Astrocyte of the cerebellum (primary cell): ENCODE measurements around the gene LLGL1.

Experiments
- DNase-seq: peaks from one replicate; pipeline ENCODE4 v3.0.0-alpha.2; 2011; ENCODE audit warnings: low read depth
- H3K4me3 ChIP-seq: 2 replicates; pipeline ENCODE4 v1.5.1; 2011; ENCODE audit warnings: mild to moderate bottlenecking, low read depth, low read length, moderate library complexity
- in situ Hi-C: cut with HindIII; loops from 2 replicates; pipeline ENCODE4 v1.10.0; 2017; ENCODE audit warnings: low sequenced_read_pairs
- TF ChIP-seq, protein P1 (sequence below): IDR thresholded peaks from 2 replicates; pipeline ENCODE4 v1.5.1; 2012; ENCODE audit warnings: low read length, low read depth, moderate library complexity, mild to moderate bottlenecking; ENCODE audit errors: missing control alignments

The LLGL1 gene

DNA sequence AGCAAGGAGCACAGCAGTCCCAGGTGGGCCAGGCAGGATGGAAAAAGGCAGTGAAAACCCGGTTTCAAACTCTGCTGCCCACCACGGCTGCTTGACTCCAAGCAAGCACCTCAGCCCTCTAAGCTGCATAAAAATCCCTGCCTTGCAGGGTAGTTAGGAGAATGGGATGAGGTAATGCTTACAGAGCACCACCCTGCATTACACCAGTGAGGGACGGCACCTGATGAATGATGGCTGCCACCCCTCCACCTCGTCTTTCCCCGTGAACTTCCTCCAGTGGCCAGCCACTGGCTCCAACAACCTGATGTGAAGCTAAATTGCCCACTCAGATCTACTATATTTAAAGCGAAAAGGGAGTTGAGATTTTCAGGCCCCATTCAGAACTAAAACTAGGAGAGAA lies 56.4 kb downstream of the LLGL1 start:
- DNase-seq, result no peak
- in situ Hi-C loops, result no loop called here
- TF ChIP-seq, protein P1, sequence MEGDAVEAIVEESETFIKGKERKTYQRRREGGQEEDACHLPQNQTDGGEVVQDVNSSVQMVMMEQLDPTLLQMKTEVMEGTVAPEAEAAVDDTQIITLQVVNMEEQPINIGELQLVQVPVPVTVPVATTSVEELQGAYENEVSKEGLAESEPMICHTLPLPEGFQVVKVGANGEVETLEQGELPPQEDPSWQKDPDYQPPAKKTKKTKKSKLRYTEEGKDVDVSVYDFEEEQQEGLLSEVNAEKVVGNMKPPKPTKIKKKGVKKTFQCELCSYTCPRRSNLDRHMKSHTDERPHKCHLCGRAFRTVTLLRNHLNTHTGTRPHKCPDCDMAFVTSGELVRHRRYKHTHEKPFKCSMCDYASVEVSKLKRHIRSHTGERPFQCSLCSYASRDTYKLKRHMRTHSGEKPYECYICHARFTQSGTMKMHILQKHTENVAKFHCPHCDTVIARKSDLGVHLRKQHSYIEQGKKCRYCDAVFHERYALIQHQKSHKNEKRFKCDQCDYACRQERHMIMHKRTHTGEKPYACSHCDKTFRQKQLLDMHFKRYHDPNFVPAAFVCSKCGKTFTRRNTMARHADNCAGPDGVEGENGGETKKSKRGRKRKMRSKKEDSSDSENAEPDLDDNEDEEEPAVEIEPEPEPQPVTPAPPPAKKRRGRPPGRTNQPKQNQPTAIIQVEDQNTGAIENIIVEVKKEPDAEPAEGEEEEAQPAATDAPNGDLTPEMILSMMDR, result no peak
- no peak overlapping the region for H3K4me3 ChIP-seq

DNA sequence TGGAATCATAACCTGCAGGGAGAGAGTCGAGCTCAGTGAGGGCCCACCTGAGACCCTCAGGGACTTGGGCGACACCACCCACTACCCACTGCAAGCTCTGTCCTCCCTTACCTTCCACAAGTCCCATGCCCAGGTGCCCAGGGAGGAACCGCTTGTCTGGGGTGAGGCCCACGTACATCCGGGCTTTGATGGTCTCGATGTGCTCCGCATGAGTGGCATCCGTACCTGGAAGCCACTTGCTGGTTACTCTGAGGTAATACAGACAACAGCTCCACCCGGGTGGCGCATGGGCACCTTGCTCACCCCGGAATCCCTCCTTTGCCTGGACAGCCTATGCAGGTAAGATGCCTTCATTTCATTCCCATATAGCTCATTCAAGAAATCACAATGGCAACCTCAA lies 59.9 kb downstream of the LLGL1 start:
- H3K4me3 ChIP-seq, result no peak overlapping the region
- DNase-seq, result no peak
- TF ChIP-seq, protein P1, result no peak
- in situ Hi-C loops, result no loop called here

DNA sequence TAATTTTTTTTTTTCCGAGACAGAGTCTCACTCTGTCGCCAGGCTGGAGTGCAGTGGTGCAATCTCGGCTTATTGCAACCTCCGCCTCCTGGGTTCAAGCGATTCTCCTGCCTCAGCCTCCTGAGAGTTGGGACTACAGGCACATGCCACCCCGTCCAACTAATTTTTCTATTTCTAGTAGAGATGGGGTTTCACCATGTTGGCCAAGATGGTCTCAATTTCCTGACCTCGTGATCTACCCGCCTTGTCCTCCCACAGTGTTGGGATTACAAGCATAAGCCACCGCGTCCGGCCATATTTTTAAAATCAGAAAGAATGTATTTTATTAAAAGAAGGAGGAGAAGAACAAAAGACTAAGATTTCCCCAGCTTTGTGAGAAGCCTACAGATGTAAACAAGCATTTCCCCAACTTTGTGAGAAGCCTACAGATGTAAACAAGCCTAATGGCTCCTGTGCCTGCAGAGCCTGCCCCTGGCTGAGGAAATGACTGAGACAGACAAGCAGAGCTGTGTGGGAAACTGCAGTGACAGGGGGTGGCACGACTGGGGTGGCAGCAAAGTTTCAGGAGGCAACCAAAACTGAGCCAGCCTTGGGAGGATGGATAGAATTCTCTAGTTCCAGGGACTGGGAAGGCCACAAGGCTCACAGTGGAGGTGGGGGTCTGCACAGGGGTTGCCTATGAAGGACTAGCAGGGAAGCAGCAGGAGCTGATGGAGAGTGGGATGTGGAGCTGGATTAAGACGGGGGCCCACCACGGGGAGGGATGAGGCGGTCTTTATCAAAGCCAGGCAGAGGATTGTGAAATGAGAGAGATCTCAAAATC lies 66.5 kb downstream of the LLGL1 start:
- in situ Hi-C loops, result no loop called here
- H3K4me3 ChIP-seq, result no peak overlapping the region
- no peak for DNase-seq
- TF ChIP-seq, protein P1, result no peak
